Testis (tissue), 2 donors: Measurements from ENCODE around the gene TTC39B.

Experiments
- POLR2A ChIP-seq: fragments of 450-650 bp; IDR thresholded peaks from one replicate; pipeline ENCODE4 v1.6.1; 2017; ENCODE audit warnings: antibody characterized with exemption, mild to moderate bottlenecking, moderate library complexity
- TF ChIP-seq, protein P1 (sequence below), 3 experiments: fragments of 450-650 bp in 2 of 3; fragments of 200-600 bp in 1 of 3; sonication (generic) in 1 of 3; IDR thresholded peaks; one replicate each; pipeline ENCODE4 v1.5.1; 2016 to 2019; ENCODE audit warnings: antibody characterized with exemption in 3 of 3, mild to moderate bottlenecking in 2 of 3, moderate library complexity in 1 of 3

GRCh38 chr9:15219546-15219945 lies 87.5 kb downstream of the TTC39B start:
- TF ChIP-seq, protein P1, sequence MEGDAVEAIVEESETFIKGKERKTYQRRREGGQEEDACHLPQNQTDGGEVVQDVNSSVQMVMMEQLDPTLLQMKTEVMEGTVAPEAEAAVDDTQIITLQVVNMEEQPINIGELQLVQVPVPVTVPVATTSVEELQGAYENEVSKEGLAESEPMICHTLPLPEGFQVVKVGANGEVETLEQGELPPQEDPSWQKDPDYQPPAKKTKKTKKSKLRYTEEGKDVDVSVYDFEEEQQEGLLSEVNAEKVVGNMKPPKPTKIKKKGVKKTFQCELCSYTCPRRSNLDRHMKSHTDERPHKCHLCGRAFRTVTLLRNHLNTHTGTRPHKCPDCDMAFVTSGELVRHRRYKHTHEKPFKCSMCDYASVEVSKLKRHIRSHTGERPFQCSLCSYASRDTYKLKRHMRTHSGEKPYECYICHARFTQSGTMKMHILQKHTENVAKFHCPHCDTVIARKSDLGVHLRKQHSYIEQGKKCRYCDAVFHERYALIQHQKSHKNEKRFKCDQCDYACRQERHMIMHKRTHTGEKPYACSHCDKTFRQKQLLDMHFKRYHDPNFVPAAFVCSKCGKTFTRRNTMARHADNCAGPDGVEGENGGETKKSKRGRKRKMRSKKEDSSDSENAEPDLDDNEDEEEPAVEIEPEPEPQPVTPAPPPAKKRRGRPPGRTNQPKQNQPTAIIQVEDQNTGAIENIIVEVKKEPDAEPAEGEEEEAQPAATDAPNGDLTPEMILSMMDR (IDR thresholded peaks at IDR 0.05) = no peak
- TF ChIP-seq POLR2A = no peak
